PC-9 (cell line): Measurements from ENCODE around the gene CEP85L.

Source experiments
- EZH2 ChIP-seq: fragments of 200-600 bp; sonication (generic); IDR thresholded peaks from 2 replicates; pipeline ENCODE4 v1.8.0; 2017; ENCODE audit warnings: antibody characterized with exemption, low read depth
- TF ChIP-seq, protein P1 (sequence below): fragments of 200-600 bp; sonication (generic); conservative IDR thresholded peaks from 2 replicates; pipeline ENCODE4 v1.6.1; 2017; ENCODE audit warnings: mixed run types, antibody characterized with exemption, mild to moderate bottlenecking, moderate library complexity

DNA sequence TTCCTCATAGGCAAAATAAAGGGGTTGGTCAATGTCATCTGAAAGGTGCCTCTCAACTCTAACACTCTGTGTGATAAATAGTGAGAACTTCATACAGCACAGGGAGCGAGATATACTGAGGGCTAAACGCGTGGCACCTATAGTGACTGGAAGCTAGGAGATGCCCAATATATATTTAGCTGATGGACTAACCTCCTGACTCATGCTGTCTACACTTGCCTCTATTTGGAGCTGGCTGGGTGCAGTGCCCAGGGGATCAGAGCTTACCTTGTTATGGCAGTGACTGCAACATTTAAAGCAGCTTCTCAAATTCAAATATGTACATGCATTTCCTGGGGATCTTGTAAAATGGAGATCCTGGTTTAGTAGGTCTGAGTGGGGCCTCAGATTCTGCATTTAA, 214.9 kb downstream of the CEP85L start:
- TF ChIP-seq, protein P1, sequence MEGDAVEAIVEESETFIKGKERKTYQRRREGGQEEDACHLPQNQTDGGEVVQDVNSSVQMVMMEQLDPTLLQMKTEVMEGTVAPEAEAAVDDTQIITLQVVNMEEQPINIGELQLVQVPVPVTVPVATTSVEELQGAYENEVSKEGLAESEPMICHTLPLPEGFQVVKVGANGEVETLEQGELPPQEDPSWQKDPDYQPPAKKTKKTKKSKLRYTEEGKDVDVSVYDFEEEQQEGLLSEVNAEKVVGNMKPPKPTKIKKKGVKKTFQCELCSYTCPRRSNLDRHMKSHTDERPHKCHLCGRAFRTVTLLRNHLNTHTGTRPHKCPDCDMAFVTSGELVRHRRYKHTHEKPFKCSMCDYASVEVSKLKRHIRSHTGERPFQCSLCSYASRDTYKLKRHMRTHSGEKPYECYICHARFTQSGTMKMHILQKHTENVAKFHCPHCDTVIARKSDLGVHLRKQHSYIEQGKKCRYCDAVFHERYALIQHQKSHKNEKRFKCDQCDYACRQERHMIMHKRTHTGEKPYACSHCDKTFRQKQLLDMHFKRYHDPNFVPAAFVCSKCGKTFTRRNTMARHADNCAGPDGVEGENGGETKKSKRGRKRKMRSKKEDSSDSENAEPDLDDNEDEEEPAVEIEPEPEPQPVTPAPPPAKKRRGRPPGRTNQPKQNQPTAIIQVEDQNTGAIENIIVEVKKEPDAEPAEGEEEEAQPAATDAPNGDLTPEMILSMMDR, result no peak
- TF ChIP-seq EZH2, result no peak
